Right atrium auricular region (tissue), 2 donors: ENCODE measurements around the gene ROR2. TPM values are rescaled to one million over a fixed set of nuclear protein-coding genes. Genes with fewer than 3 reads are reported as not detected.

ENCODE experiments used
- DNase-seq: peaks from one replicate; pipeline ENCODE4 v3.0.0-alpha.2; 2019; ENCODE audit warnings: low spot score
- H3K27ac ChIP-seq, 2 donors: fragments of 200-600 bp; sonication (generic); 1 replicate in 1 of 2; 2 replicates in 1 of 2; pipeline ENCODE4 v1.5.1; 2016 to 2019
- H3K27me3 ChIP-seq, 2 donors: fragments of 200-600 bp; sonication (generic); one replicate each; pipeline versions ENCODE4 v1.5.1 to v1.6.0; 2017 to 2019
- H3K36me3 ChIP-seq: fragments of 200-600 bp; sonication (generic); one replicate; pipeline ENCODE4 v1.5.1; 2016
- H3K4me1 ChIP-seq, 2 donors: fragments of 200-600 bp; sonication (generic); one replicate each; pipeline versions ENCODE4 v1.5.1 to v1.6.0; 2017 to 2019
- H3K4me3 ChIP-seq, 2 donors: fragments of 200-600 bp; sonication (generic); 1 replicate in 1 of 2; 2 replicates in 1 of 2; pipeline ENCODE4 v1.5.1; 2017 to 2019; ENCODE audit warnings: mild to moderate bottlenecking in 1 of 2, moderate library complexity in 1 of 2
- H3K9me3 ChIP-seq, 2 donors: fragments of 200-600 bp; sonication (generic); one replicate each; pipeline ENCODE4 v1.5.1; 2019
- total RNA-seq, 2 donors: library from RNA; depleted of rRNA; stranded (reverse); fragments of >200 nt; gene quantifications; one replicate each; pipeline ENCODE4 v1.1.0, GENCODE V29; 2016
- TF ChIP-seq, protein P1 (sequence below), 2 donors: fragments of 200-600 bp; sonication (generic); IDR thresholded peaks; one replicate each; pipeline ENCODE4 v1.5.1; 2019; ENCODE audit warnings: antibody characterized with exemption in 2 of 2

Gene ROR2
- total RNA-seq, 2 donors from 2014 or later, result 21.8 to 28.5 TPM

DNA sequence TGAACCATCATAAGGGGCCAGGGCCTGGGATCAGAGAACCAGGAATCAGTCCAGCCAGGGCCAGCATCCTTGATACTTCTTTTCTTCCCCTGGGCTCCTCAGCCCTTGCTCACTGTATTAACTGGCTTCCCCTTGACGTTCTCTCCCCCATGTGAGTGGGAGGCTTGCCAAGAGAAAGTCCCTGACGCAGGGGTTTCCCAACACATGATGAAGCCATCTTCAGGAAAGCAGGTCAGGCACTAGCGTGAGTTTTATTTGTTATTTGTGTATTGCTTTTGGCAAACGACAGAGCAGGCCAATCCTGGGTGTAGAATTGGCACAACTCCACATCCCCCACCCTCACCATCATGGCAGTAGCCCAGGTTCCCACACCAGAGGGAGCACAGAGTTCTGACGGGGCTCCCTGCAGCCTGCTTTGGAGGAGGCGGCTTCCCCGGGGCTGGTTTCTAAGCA lies 360.9 kb downstream of the ROR2 start:
- Histone ChIP-seq H3K36me3 (no peaks in the 10 kb centered on the region), H3K4me1 (no peaks in the 10 kb centered on the region), H3K27me3 (no peaks in the 10 kb centered on the region), H3K27ac (no peak overlapping the region), H3K9me3 (no peaks in the 10 kb centered on the region), H3K4me3 (no peak overlapping the region)
- TF ChIP-seq, protein P1, sequence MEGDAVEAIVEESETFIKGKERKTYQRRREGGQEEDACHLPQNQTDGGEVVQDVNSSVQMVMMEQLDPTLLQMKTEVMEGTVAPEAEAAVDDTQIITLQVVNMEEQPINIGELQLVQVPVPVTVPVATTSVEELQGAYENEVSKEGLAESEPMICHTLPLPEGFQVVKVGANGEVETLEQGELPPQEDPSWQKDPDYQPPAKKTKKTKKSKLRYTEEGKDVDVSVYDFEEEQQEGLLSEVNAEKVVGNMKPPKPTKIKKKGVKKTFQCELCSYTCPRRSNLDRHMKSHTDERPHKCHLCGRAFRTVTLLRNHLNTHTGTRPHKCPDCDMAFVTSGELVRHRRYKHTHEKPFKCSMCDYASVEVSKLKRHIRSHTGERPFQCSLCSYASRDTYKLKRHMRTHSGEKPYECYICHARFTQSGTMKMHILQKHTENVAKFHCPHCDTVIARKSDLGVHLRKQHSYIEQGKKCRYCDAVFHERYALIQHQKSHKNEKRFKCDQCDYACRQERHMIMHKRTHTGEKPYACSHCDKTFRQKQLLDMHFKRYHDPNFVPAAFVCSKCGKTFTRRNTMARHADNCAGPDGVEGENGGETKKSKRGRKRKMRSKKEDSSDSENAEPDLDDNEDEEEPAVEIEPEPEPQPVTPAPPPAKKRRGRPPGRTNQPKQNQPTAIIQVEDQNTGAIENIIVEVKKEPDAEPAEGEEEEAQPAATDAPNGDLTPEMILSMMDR (IDR thresholded peaks at IDR 0.05), result no peak
- no peak for DNase-seq

DNA sequence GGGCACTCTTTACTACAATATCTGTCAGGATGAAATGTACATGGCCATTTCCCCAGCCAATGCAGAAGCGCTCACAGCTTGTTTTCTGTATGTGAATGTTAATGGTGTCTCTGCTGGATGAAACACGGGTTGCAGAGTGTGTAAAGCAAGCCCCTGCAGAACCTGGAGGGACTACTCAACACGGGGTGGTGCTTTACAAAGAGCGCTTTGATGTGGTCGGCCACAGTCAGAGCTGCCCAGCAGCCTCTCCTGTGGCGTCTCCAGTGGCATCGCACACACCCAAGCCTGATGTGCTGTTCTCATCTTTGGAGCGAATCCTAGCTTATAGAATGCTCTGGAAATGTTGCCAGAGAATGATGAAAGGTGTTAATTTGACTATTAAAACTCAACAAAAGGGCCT lies 363.7 kb downstream of the ROR2 start:
- Histone ChIP-seq H3K27me3 (no peaks in the 10 kb centered on the region), H3K36me3 (no peaks in the 10 kb centered on the region), H3K9me3 (no peaks in the 10 kb centered on the region), H3K4me1 (no peaks in the 10 kb centered on the region), H3K4me3 (no peak overlapping the region), H3K27ac (no peak overlapping the region)
- DNase-seq, result no peak
- TF ChIP-seq, protein P1 (IDR thresholded peaks at IDR 0.05), result no peak

DNA sequence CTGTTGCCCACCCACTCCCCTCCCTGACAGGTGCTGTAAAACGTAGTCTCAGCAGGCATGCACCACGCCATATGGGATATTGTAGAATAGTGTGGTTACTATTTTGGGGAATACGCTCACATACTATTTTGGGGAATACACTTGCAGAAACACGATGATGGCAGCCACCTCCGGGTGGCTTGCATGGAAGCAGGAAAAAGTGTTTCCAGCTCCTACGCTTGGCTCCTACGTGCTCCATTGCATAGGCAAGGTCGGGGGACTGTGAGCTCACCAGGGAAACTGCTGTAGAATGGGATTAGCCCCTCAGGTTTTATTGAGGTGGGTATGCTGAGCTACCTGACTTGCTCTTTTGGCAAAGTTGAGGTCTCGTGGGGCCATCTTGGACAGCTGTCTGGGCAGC lies 366.1 kb downstream of the ROR2 start:
- H3K4me1 ChIP-seq, result no peaks in the 10 kb centered on the region
- TF ChIP-seq, protein P1 (IDR thresholded peaks at IDR 0.05), result no peak
- no peaks in the 10 kb centered on the region for H3K36me3 ChIP-seq
- no peaks in the 10 kb centered on the region for H3K9me3 ChIP-seq
- DNase-seq, result no peak
- H3K27ac ChIP-seq, result no peak overlapping the region
- no peaks in the 10 kb centered on the region for H3K27me3 ChIP-seq
- H3K4me3 ChIP-seq, result no peak overlapping the region

DNA sequence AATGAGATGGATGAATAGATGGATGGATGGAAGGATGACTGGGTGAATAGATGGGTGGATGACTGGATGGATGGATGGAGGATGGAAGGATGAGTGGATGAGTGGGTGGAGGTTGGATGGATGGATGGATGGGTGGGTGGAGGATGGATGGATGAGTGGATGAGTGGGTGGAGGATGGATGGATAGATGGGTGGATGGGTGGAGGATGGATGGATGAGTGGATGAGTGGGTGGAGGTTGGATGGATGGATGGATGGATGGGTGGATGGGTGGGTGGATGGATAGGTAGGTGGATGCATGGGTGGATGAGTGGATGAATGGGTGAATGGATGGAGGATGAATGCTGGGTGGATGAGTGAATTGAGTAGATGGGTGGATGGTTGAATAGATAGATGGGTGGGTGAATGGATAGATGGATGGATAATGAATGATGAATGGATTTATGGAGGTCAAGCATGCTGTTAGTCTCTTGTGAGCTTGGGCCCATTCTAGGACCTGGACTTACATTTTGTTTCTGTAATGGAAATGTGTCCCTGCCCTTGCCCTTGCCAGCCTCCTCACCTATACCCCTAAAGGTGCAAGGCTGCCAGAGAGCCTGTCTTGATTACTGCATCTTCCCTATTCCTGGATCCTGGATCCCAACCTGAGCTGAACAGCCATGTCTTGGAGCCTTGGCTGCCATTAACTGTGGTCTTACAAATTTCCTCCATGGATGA lies 366.7 kb downstream of the ROR2 start:
- TF ChIP-seq, protein P1 (IDR thresholded peaks at IDR 0.05), result no peak
- H3K4me3 ChIP-seq, result no peak overlapping the region
- no peak for DNase-seq

DNA sequence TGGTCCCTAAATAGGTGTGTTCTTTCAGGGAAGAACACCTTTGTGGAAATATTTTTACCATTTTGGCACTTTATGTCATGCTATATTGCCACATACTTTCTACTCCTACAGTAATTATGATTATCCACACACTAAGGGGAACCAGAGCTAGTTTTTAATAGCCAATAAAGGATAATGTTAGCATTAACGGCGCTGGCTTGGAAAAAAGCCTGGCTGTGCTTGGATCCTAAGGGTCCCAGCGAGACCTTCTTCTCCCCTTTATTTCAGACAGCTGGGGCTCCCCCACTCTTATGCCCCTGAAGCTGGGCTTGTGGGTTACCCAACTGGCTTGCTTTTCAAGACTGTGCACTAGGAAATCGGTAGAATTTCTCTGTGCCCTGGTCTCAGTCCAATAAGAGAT lies 367.8 kb downstream of the ROR2 start:
- no peaks in the 10 kb centered on the region for H3K9me3 ChIP-seq
- no peaks in the 10 kb centered on the region for H3K36me3 ChIP-seq
- no peak for DNase-seq
- H3K27ac ChIP-seq, result no peak overlapping the region
- TF ChIP-seq, protein P1 (IDR thresholded peaks at IDR 0.05), result no peak
- H3K27me3 ChIP-seq, result no peaks in the 10 kb centered on the region
- no peaks in the 10 kb centered on the region for H3K4me1 ChIP-seq
- no peak overlapping the region for H3K4me3 ChIP-seq

More for the DNA sequence above, 366.7 kb downstream of the ROR2 start:
- no peaks in the 10 kb centered on the region for H3K9me3 ChIP-seq
- H3K36me3 ChIP-seq, result no peaks in the 10 kb centered on the region
- no peaks in the 10 kb centered on the region for H3K27me3 ChIP-seq
- no peaks in the 10 kb centered on the region for H3K4me1 ChIP-seq
- no peak overlapping the region for H3K27ac ChIP-seq

DNA sequence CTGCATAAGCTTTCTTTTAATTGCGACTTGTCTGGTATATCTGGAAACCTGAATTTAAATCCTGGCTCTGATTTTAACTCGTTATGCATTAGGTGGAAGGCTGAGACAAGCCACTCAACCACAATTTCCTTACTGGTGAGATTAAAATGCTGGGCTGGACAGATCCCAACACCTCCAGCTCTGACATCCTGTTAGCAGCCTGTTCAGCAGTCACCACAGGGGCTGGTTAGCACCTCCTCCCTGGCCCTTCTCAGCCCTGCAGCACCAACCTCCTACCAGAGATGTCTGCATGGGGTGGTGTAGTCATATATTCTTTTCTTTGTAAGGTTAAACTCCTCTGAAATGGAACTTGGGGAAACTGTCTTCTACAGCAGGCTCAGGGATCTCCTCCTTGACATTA lies 369.9 kb downstream of the ROR2 start:
- no peak overlapping the region for H3K27ac ChIP-seq
- H3K4me1 ChIP-seq, result no peaks in the 10 kb centered on the region
- H3K36me3 ChIP-seq, result no peaks in the 10 kb centered on the region
- TF ChIP-seq, protein P1 (IDR thresholded peaks at IDR 0.05), result no peak
- H3K27me3 ChIP-seq, result no peaks in the 10 kb centered on the region
- no peak overlapping the region for H3K4me3 ChIP-seq
- no peaks in the 10 kb centered on the region for H3K9me3 ChIP-seq
- no peak for DNase-seq
